Colonic mucosa (tissue), 4 donors: ENCODE results near the gene ARHGEF4. TPM values are rescaled to one million over a fixed set of nuclear protein-coding genes. Genes with fewer than 3 reads are reported as not detected.

Source experiments
- DNase-seq: peaks from one replicate; pipeline ENCODE4 v3.0.0-alpha.2; 2020
- H3K27ac ChIP-seq: fragments of 200-600 bp; one replicate; pipeline ENCODE4 v1.8.0; 2021
- H3K27me3 ChIP-seq: fragments of 200-600 bp; one replicate; pipeline ENCODE4 v1.8.0; 2021
- H3K36me3 ChIP-seq: fragments of 200-600 bp; one replicate; pipeline ENCODE4 v1.8.0; 2021
- H3K4me1 ChIP-seq: fragments of 200-600 bp; one replicate; pipeline ENCODE4 v1.8.0; 2021; ENCODE audit warnings: mild to moderate bottlenecking
- H3K4me3 ChIP-seq: fragments of 200-600 bp; one replicate; pipeline ENCODE4 v1.8.0; 2021
- H3K9ac ChIP-seq, 2 donors: one replicate each; pipeline ENCODE4 v1.7.0; 2013; ENCODE audit warnings: control low read depth in 2 of 2, low read depth in 2 of 2, low read length in 2 of 2
- H3K9me3 ChIP-seq: fragments of 200-600 bp; one replicate; pipeline ENCODE4 v1.8.0; 2021
- CTCF ChIP-seq: fragments of 200-600 bp; IDR thresholded peaks from one replicate; pipeline ENCODE4 v1.8.0; 2022; ENCODE audit warnings: antibody characterized with exemption, mild to moderate bottlenecking
- intact Hi-C: fragments of 100-400 bp; cut with DNase I; formaldehyde crosslinking; loops from one replicate; pipeline ENCODE4 v1.14.1; 2022
- total RNA-seq, 2 donors: library from RNA; stranded (reverse); fragmentation: NEBNext Ultra II Directional in 1 of 2; extraction: Animal tissue kit (Norgen Biotek cat#: 25700) in 1 of 2; gene quantifications; one replicate each; pipeline ENCODE4 v1.2.1, GENCODE V29; 2021
- donor health status: healthy.
- donor health status: DM: no; HTN: no; CAD: no.
- donor health status: DM: no; HTN: no; CAD: no.

The ARHGEF4 gene
- total RNA-seq, 2 donors from 2014 or later = 1.6 to 2.6 TPM

GRCh38 chr2:130884013-130884412 lies 47.3 kb downstream of the ARHGEF4 start:
- Histone ChIP-seq H3K4me3 (no peak overlapping the region), H3K27ac (no peak overlapping the region), H3K4me1 (no peaks in the 10 kb centered on the region), H3K9ac (no peak overlapping the region), H3K9me3 (no peaks in the 10 kb centered on the region), H3K36me3 (no peaks in the 10 kb centered on the region), H3K27me3 (no peaks in the 10 kb centered on the region)
- no peak for DNase-seq
- no peak for TF ChIP-seq CTCF
- intact Hi-C loops = no loop called here

GRCh38 chr2:130884503-130884902 lies 47.8 kb downstream of the ARHGEF4 start:
- no peaks in the 10 kb centered on the region for H3K4me1 ChIP-seq

GRCh38 chr2:130887643-130888042 lies 50.9 kb downstream of the ARHGEF4 start:
- Histone ChIP-seq H3K4me3 (no peak overlapping the region), H3K27me3 (no peaks in the 10 kb centered on the region), H3K36me3 (no peaks in the 10 kb centered on the region), H3K9ac (no peak overlapping the region), H3K4me1 (no peaks in the 10 kb centered on the region), H3K27ac (no peak overlapping the region), H3K9me3 (no peaks in the 10 kb centered on the region)
- intact Hi-C loops = no loop called here
- no peak for TF ChIP-seq CTCF
- DNase-seq = no peak

More at GRCh38 chr2:130884503-130884902, 47.8 kb downstream of the ARHGEF4 start:
- no peaks in the 10 kb centered on the region for H3K36me3 ChIP-seq
- no peak overlapping the region for H3K9ac ChIP-seq
- no peaks in the 10 kb centered on the region for H3K9me3 ChIP-seq
- DNase-seq = no peak
- intact Hi-C loops = no loop called here
- TF ChIP-seq CTCF = no peak
- no peak overlapping the region for H3K4me3 ChIP-seq
- H3K27me3 ChIP-seq = no peaks in the 10 kb centered on the region
- H3K27ac ChIP-seq = no peak overlapping the region

GRCh38 chr2:130890941-130891669 lies 54.4 kb downstream of the ARHGEF4 start:
- H3K36me3 ChIP-seq = no peaks in the 10 kb centered on the region
- H3K27me3 ChIP-seq = no peaks in the 10 kb centered on the region
- TF ChIP-seq CTCF = no peak
- intact Hi-C loops = no loop called here
- H3K4me1 ChIP-seq = no peaks in the 10 kb centered on the region
- H3K27ac ChIP-seq = no peak overlapping the region
- no peak overlapping the region for H3K9ac ChIP-seq
- H3K9me3 ChIP-seq = no peaks in the 10 kb centered on the region
- no peak overlapping the region for H3K4me3 ChIP-seq
- DNase-seq = no peak

- DNase-seq = no peak
- no peaks in the 10 kb centered on the region for H3K4me1 ChIP-seq
- no peaks in the 10 kb centered on the region for H3K9me3 ChIP-seq
- no peak overlapping the region for H3K9ac ChIP-seq
- H3K27me3 ChIP-seq = no peaks in the 10 kb centered on the region
- no peak for TF ChIP-seq CTCF
- intact Hi-C loops = no loop called here
- H3K36me3 ChIP-seq = no peaks in the 10 kb centered on the region
- no peak overlapping the region for H3K4me3 ChIP-seq
- no peak overlapping the region for H3K27ac ChIP-seq
Observed at GRCh38 chr2:130891966-130892365, 55.3 kb downstream of the ARHGEF4 start.
